Breast epithelium (tissue), 4 donors: ENCODE data around the gene GRM1. TPM values are rescaled to one million over a fixed set of nuclear protein-coding genes. Genes with fewer than 3 reads are reported as not detected.

Source experiments
- DNase-seq, 2 donors: peaks; one replicate each; pipeline ENCODE4 v3.0.0-alpha.2; 2019; ENCODE audit warnings: low spot score in 2 of 2
- H3K27ac ChIP-seq, 2 donors: fragments of 200-600 bp; sonication (generic) in 1 of 2; one replicate each; pipeline ENCODE4 v1.5.1; 2016 to 2019; ENCODE audit warnings: mild to moderate bottlenecking in 1 of 2
- H3K27me3 ChIP-seq, 2 donors: fragments of 200-600 bp; sonication (generic) in 1 of 2; one replicate each; pipeline versions ENCODE4 v1.5.1 to v1.6.0; 2017 to 2019; ENCODE audit warnings: control low read depth in 1 of 2, mild to moderate bottlenecking in 1 of 2
- H3K36me3 ChIP-seq: fragments of 200-600 bp; one replicate; pipeline ENCODE4 v1.5.1; 2019
- H3K4me1 ChIP-seq, 2 donors: fragments of 200-600 bp; sonication (generic); one replicate each; pipeline ENCODE4 v1.5.1; 2016 to 2019; ENCODE audit warnings: control low read depth in 1 of 2
- H3K4me3 ChIP-seq, 3 donors: fragments of 200-600 bp; sonication (generic); 1 replicate in 2 of 3; 2 replicates in 1 of 3; pipeline ENCODE4 v1.5.1; 2016 to 2019; ENCODE audit warnings: mild to moderate bottlenecking in 3 of 3, moderate library complexity in 2 of 3
- H3K9me3 ChIP-seq, 2 donors: fragments of 200-600 bp; sonication (generic) in 1 of 2; one replicate each; pipeline ENCODE4 v1.5.1; 2016 to 2019; ENCODE audit warnings: control low read depth in 1 of 2
- POLR2A ChIP-seq: fragments of 450-650 bp; IDR thresholded peaks from one replicate; pipeline ENCODE4 v1.6.1; 2016; ENCODE audit warnings: antibody characterized with exemption, mild to moderate bottlenecking, moderate library complexity
- POLR2AphosphoS5 ChIP-seq, 3 donors: sonication (generic); formaldehyde crosslinking; IDR thresholded peaks; one replicate each; pipeline ENCODE4 v1.6.1; 2017; ENCODE audit warnings: antibody characterized with exemption in 3 of 3
- intact Hi-C: fragments of 100-400 bp; cut with DNase I; formaldehyde crosslinking; loops from one replicate; pipeline ENCODE4 v1.15.1; 2023; ENCODE audit warnings: low total_unique reads
- total RNA-seq, 3 donors: library from RNA; depleted of rRNA; stranded (reverse); fragments of >200 nt; gene quantifications; one replicate each; pipeline ENCODE4 v1.1.0, GENCODE V29; 2016
- TF ChIP-seq, protein P1 (sequence below), 3 donors: fragments of 450-650 bp; IDR thresholded peaks; one replicate each; pipeline ENCODE4 v1.5.1; 2016 to 2017; ENCODE audit warnings: antibody characterized with exemption in 3 of 3, mild to moderate bottlenecking in 3 of 3, moderate library complexity in 3 of 3

The GRM1 gene
- total RNA-seq, 3 donors from 2014 or later: 0.15 to 0.16 TPM; not detected in 1

DNA sequence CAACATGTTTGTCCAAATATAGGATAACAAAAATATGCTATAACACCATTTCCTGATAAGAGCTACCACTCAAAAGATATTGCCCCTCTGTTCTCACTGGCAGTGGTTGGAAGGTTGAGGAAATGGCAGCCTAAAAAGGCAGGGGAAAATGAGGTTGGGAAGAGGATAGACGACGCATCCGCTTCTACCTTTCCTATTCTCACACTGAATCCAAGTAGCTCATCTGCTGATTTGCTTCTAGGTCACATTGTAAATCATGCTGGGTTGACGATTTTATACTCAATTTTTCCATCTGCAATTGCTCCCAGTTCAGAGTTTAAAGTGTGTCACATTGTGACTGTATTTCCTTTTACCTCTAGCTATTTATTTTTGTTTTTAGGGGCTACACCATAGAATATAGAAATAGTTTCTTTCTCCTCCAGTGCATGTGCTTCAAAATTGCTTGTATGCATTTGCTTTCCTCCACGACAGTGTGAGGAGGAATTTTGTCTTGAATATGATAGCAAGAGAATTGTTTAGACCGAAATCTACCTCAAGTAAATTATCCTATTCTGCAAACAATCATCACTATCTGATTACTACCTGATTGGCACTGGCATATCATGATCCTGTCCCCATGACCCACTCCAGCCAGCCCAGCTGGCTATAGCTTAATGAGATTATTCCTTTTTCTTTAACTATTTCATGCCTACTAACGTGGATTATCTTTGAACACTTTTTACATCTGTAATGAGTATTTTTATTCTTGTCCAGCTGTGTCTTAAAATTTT is 335.2 kb downstream of the GRM1 start:
- no peaks in the 10 kb centered on the region for H3K4me1 ChIP-seq
- no peaks in the 10 kb centered on the region for H3K9me3 ChIP-seq
- no peak overlapping the region for H3K27ac ChIP-seq
- intact Hi-C loops: no loop called here
- H3K27me3 ChIP-seq: no peaks in the 10 kb centered on the region
- TF ChIP-seq, protein P1, sequence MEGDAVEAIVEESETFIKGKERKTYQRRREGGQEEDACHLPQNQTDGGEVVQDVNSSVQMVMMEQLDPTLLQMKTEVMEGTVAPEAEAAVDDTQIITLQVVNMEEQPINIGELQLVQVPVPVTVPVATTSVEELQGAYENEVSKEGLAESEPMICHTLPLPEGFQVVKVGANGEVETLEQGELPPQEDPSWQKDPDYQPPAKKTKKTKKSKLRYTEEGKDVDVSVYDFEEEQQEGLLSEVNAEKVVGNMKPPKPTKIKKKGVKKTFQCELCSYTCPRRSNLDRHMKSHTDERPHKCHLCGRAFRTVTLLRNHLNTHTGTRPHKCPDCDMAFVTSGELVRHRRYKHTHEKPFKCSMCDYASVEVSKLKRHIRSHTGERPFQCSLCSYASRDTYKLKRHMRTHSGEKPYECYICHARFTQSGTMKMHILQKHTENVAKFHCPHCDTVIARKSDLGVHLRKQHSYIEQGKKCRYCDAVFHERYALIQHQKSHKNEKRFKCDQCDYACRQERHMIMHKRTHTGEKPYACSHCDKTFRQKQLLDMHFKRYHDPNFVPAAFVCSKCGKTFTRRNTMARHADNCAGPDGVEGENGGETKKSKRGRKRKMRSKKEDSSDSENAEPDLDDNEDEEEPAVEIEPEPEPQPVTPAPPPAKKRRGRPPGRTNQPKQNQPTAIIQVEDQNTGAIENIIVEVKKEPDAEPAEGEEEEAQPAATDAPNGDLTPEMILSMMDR (IDR thresholded peaks at IDR 0.05): no peak
- TF ChIP-seq POLR2AphosphoS5 (IDR thresholded peaks at IDR 0.05) (no peak), POLR2A (no peak)
- no peak for DNase-seq
- no peak overlapping the region for H3K4me3 ChIP-seq
- H3K36me3 ChIP-seq: no peaks in the 10 kb centered on the region

DNA sequence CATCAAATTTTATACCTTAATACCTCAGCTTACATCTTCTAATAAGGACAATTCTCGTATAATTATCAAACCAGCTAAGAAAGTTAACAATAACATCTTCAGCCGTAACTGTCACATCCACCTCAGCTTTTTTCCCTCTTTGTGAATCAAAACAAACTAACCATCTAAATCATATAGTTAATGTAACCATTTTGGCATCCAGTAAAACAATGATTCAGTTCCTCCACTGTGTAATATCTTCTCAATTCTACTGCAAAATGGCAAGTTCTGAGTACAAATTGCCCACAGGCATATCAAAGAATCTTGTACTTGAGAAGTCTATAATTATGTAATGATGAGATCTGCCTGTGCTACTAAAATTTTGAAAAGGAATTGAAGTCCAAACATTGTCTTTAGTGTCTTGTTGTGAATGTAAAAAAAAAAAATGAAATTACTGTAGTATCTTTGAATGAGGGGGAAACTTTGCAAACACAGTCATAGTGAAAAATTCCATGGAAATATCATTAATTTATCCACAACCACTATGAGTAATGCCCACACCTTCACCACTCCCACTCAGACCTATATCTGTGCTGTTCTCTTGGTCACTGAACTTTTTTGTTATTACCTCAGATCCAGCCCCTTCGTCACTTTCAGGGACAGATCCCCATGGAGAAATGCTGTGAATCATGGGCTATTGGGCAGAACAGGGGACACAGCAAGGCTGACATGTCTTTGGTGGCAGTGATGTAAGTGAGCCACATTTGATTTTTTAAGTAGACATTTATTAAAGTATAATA is 336.1 kb downstream of the GRM1 start:
- no peak for DNase-seq
- H3K27me3 ChIP-seq: no peaks in the 10 kb centered on the region
- H3K4me3 ChIP-seq: no peak overlapping the region
- no peaks in the 10 kb centered on the region for H3K4me1 ChIP-seq
- no peaks in the 10 kb centered on the region for H3K9me3 ChIP-seq
- TF ChIP-seq, protein P1 (IDR thresholded peaks at IDR 0.05): no peak
- no peak for TF ChIP-seq POLR2AphosphoS5 (IDR thresholded peaks at IDR 0.05)
- TF ChIP-seq POLR2A: no peak
- intact Hi-C loops: no loop called here
- H3K27ac ChIP-seq: no peak overlapping the region
- H3K36me3 ChIP-seq: no peaks in the 10 kb centered on the region

DNA sequence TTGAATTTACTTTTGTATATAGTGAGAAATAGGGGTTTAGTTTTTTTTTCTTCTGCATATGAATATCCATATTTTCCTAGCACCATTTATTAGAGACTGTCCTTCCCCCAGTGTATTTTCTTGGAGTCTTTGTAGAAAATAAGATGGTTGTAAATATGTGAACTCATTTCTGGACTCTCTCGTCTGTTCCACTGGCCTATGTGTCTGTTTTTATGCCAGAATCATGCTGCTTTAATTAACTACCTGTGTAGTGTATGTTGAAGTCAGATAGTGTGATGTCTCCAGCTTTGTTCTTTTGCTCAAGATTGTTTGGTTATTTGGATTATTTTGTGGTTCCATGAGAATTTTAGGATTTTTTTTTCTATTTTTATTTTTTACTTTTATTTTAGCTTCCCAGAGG is 338.2 kb downstream of the GRM1 start:
- no peaks in the 10 kb centered on the region for H3K36me3 ChIP-seq
- H3K27me3 ChIP-seq: no peaks in the 10 kb centered on the region
- no peaks in the 10 kb centered on the region for H3K4me1 ChIP-seq
- intact Hi-C loops: no loop called here
- no peak overlapping the region for H3K4me3 ChIP-seq
- H3K9me3 ChIP-seq: peaks cover 0 to 7% of the 10 kb centered on the region in 2 donors
- no peak for TF ChIP-seq POLR2AphosphoS5 (IDR thresholded peaks at IDR 0.05)
- no peak for DNase-seq
- no peak overlapping the region for H3K27ac ChIP-seq

DNA sequence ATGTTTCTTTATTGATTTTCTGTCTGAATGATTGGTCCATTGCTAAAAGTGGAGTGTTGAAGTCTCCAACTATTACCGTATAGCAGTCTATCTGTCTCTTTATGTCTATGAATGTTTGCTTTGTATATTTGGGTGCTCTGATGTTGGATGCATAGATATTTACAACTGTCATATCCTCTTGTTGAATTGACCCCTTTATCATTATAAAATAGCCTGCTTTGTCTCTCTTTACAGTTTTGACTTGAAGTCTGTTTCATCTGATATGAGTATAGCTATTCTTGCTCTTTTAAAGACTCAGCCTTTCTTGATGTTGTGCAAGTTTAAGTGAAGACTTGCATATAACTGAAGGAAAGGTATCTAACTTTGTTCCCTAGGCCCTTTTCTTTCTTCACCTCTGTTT is 341.0 kb downstream of the GRM1 start:
- TF ChIP-seq, protein P1 (IDR thresholded peaks at IDR 0.05): no peak
- TF ChIP-seq POLR2A: no peak
- no peak for TF ChIP-seq POLR2AphosphoS5 (IDR thresholded peaks at IDR 0.05)
- no peak for DNase-seq

DNA sequence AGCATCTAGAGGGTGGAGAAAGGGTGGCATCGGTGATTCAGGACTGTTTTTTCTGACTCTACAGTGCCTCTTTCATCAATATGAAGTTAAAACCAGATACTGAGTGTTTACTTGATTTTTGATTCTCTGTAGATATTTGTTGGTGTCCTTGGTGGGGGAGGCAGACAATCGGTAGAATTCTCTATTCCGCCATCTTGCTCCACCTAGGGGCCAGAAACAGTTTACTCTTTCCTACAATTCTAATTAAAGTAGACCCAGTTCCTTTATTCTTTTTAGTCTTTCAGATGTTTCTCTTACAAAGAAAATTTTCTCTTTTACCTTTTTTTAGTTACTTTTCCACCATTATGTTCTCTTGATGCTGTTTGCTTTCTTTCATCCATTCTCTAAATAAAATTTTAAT is 352.6 kb downstream of the GRM1 start:
- H3K4me1 ChIP-seq: no peaks in the 10 kb centered on the region
- no peak for DNase-seq

More for the DNA sequence above, 341.0 kb downstream of the GRM1 start:
- Histone ChIP-seq H3K27ac (no peak overlapping the region), H3K4me1 (no peaks in the 10 kb centered on the region), H3K4me3 (no peak overlapping the region), H3K36me3 (no peaks in the 10 kb centered on the region), H3K27me3 (no peaks in the 10 kb centered on the region), H3K9me3 (peaks cover 0 to 7% of the 10 kb centered on the region in 2 donors)
- intact Hi-C loops: no loop called here

More for the DNA sequence above, 352.6 kb downstream of the GRM1 start:
- intact Hi-C loops: no loop called here
- Histone ChIP-seq H3K27me3 (no peaks in the 10 kb centered on the region), H3K9me3 (peaks cover 0 to 4% of the 10 kb centered on the region in 2 donors), H3K36me3 (no peaks in the 10 kb centered on the region), H3K27ac (no peak overlapping the region), H3K4me3 (no peak overlapping the region)
- TF ChIP-seq POLR2A (no peak), POLR2AphosphoS5 (IDR thresholded peaks at IDR 0.05) (no peak)
- TF ChIP-seq, protein P1 (IDR thresholded peaks at IDR 0.05): no peak
